Hepatocyte (in vitro differentiated cells): ENCODE results near the gene ENPP6. TPM values are rescaled to one million over a fixed set of nuclear protein-coding genes. Genes with fewer than 3 reads are reported as not detected.

Experiments
- DNase-seq: peaks from one replicate; pipeline ENCODE4 v3.0.0-alpha.2; 2016; ENCODE audit warnings: low spot score
- H2AFZ ChIP-seq: fragments of 200-600 bp; sonication (generic); 2 replicates; pipeline ENCODE4 v1.6.0; 2016; ENCODE audit warnings: antibody characterized with exemption, mild to moderate bottlenecking
- H3K27ac ChIP-seq: fragments of 200-600 bp; sonication (generic); 2 replicates; pipeline ENCODE4 v1.5.1; 2016; ENCODE audit warnings: mild to moderate bottlenecking
- H3K27me3 ChIP-seq: fragments of 200-600 bp; sonication (generic); 2 replicates; pipeline ENCODE4 v1.6.1; 2016
- H3K36me3 ChIP-seq: fragments of 200-600 bp; sonication (generic); replicated peaks from 2 replicates; pipeline ENCODE4 v1.5.1; 2016; ENCODE audit warnings: low read depth; ENCODE audit not compliant: insufficient read depth
- H3K4me1 ChIP-seq: fragments of 200-600 bp; sonication (generic); 2 replicates; pipeline ENCODE4 v1.5.1; 2016; ENCODE audit warnings: mild to moderate bottlenecking, moderate library complexity; ENCODE audit not compliant: insufficient read depth
- H3K4me2 ChIP-seq: fragments of 200-600 bp; sonication (generic); 2 replicates; pipeline ENCODE4 v1.6.0; 2016
- H3K4me3 ChIP-seq: fragments of 200-600 bp; sonication (generic); 2 replicates; pipeline ENCODE4 v1.5.1; 2016; ENCODE audit warnings: mild to moderate bottlenecking
- H3K79me2 ChIP-seq: fragments of 200-600 bp; sonication (generic); 2 replicates; pipeline ENCODE4 v1.6.0; 2017; ENCODE audit warnings: mild to moderate bottlenecking
- H3K9me2 ChIP-seq: fragments of 200-600 bp; sonication (generic); replicated peaks from 2 replicates; pipeline ENCODE4 v1.6.0; 2017; ENCODE audit warnings: mild to moderate bottlenecking; ENCODE audit not compliant: insufficient read depth
- H3K9me3 ChIP-seq: fragments of 200-600 bp; sonication (generic); 2 replicates; pipeline ENCODE4 v1.5.1; 2016; ENCODE audit warnings: low read depth, mild to moderate bottlenecking
- H4K20me1 ChIP-seq: fragments of 200-600 bp; sonication (generic); 2 replicates; pipeline ENCODE4 v1.6.0; 2016; ENCODE audit warnings: mild to moderate bottlenecking; ENCODE audit not compliant: insufficient read depth, poor library complexity, severe bottlenecking
- CTCF ChIP-seq: fragments of 200-600 bp; sonication (generic); IDR thresholded peaks from 2 replicates; pipeline ENCODE4 v1.5.1; 2016; ENCODE audit warnings: antibody characterized with exemption, mild to moderate bottlenecking; ENCODE audit not compliant: poor library complexity
- EZH2 ChIP-seq: fragments of 200-600 bp; sonication (generic); IDR thresholded peaks from 2 replicates; pipeline ENCODE4 v1.6.1; 2016; ENCODE audit warnings: antibody characterized with exemption, mild to moderate bottlenecking, borderline replicate concordance
- EZH2phosphoT487 ChIP-seq: fragments of 200-600 bp; sonication (generic); IDR thresholded peaks from one replicate; pipeline ENCODE4 v1.6.1; 2018; ENCODE audit warnings: antibody characterized with exemption, mild to moderate bottlenecking, low read depth, moderate library complexity; ENCODE audit not compliant: unreplicated experiment, severe bottlenecking
- WGBS: methylation state at CpG from one replicate; pipeline ENCODE4 v1.1.6; 2016; ENCODE audit warnings: low lambda C conversion rate; ENCODE audit errors: missing lambda C conversion rate; 5-methylcytosine and 5-hydroxymethylcytosine counted together
- polyA plus RNA-seq: library from polyadenylated mRNA; unstranded; fragments of >200 nt; fragmentation: Nextera tagmentation; extraction: Ambion mirVana; gene quantifications from 2 replicates; pipeline ENCODE4 v1.2.1, GENCODE V29; 2016
- total RNA-seq: library from RNA; depleted of rRNA; stranded (reverse); fragments of >200 nt; gene quantifications from 2 replicates; pipeline ENCODE4 v1.2.3, GENCODE V29; 2014

The ENPP6 gene
- total and polyA plus RNA-seq, 2 experiments from 2014 or later: 0.03 TPM; not detected in 1

- WGBS: 88% methylated on average over 10 of the region's 10 CpGs
- Histone ChIP-seq H3K4me3 (no peak overlapping the region), H3K27me3 (no peaks in the 10 kb centered on the region), H3K4me1 (no peaks in the 10 kb centered on the region), H3K27ac (no peak overlapping the region), H3K9me2 (no peaks in the 10 kb centered on the region), H3K4me2 (no peak overlapping the region), H3K9me3 (no peaks in the 10 kb centered on the region), H3K36me3 (no peaks in the 10 kb centered on the region), H4K20me1 (no peaks in the 10 kb centered on the region), H2AFZ (no peak overlapping the region), H3K79me2 (no peaks in the 10 kb centered on the region)
- TF ChIP-seq EZH2phosphoT487: no peak
- TF ChIP-seq EZH2: no peak
- no peak for TF ChIP-seq CTCF
- no peak for DNase-seq
Observed at GRCh38 chr4:184120549-184121127, 97.0 kb downstream of the ENPP6 start.

GRCh38 chr4:184117662-184118199 is 99.9 kb downstream of the ENPP6 start:
- no peak for DNase-seq
- no peaks in the 10 kb centered on the region for H3K4me1 ChIP-seq
- no peaks in the 10 kb centered on the region for H3K27me3 ChIP-seq
- no peaks in the 10 kb centered on the region for H3K9me2 ChIP-seq
- H3K27ac ChIP-seq: no peak overlapping the region
- 94% methylated on average over 11 of the region's 11 CpGs for WGBS
- no peaks in the 10 kb centered on the region for H4K20me1 ChIP-seq
- H3K79me2 ChIP-seq: no peaks in the 10 kb centered on the region
- no peak overlapping the region for H3K4me3 ChIP-seq
- no peak overlapping the region for H2AFZ ChIP-seq
- H3K36me3 ChIP-seq: no peaks in the 10 kb centered on the region
- no peaks in the 10 kb centered on the region for H3K9me3 ChIP-seq
- no peak overlapping the region for H3K4me2 ChIP-seq
- TF ChIP-seq EZH2phosphoT487 (no peak), EZH2 (no peak), CTCF (no peak)

GRCh38 chr4:184115399-184115798 is 102.3 kb downstream of the ENPP6 start:
- Histone ChIP-seq H4K20me1 (no peaks in the 10 kb centered on the region), H3K36me3 (no peaks in the 10 kb centered on the region), H2AFZ (no peak overlapping the region), H3K4me2 (no peak overlapping the region), H3K27me3 (no peaks in the 10 kb centered on the region), H3K4me1 (no peaks in the 10 kb centered on the region), H3K9me3 (no peaks in the 10 kb centered on the region), H3K4me3 (no peak overlapping the region), H3K79me2 (no peaks in the 10 kb centered on the region), H3K9me2 (no peaks in the 10 kb centered on the region), H3K27ac (no peak overlapping the region)
- 87% methylated on average over 4 of the region's 4 CpGs for WGBS
- DNase-seq: no peak
- TF ChIP-seq EZH2 (no peak), CTCF (no peak)
